Stimulated activated effector memory CD8-positive, alpha-beta T cell treated with anti-CD3 and anti-CD28 coated beads, Interleukin-12 subunit alpha, Interleukin-12 subunit beta, amount 100 ng/mL, for 72 hours (primary cell): Measurements from ENCODE around the gene CCDC91.

Experiments
- ATAC-seq: fragments of 150-1000 bp; cut with Tn5 transposase; 2 replicates; pipeline ENCODE4 v1.10.0; 2021
- DNase-seq, 2 donors: peaks; one replicate each; pipeline ENCODE4 v3.0.0; 2021 to 2022; ENCODE audit warnings: low spot score in 2 of 2
- H3K27ac Mint-ChIP-seq: one replicate; pipeline ENCODE4 v1.8.0; 2022; ENCODE audit warnings: mild to moderate bottlenecking, mixed read lengths
- H3K36me3 Mint-ChIP-seq: one replicate; pipeline ENCODE4 v1.8.0; 2022; ENCODE audit warnings: mild to moderate bottlenecking, mixed read lengths
- H3K4me1 Mint-ChIP-seq: one replicate; pipeline ENCODE4 v1.8.0; 2022; ENCODE audit warnings: mixed read lengths
- H3K4me3 Mint-ChIP-seq: one replicate; pipeline ENCODE4 v1.8.0; 2022; ENCODE audit warnings: mild to moderate bottlenecking, mixed read lengths
- H3K9me3 Mint-ChIP-seq: one replicate; pipeline ENCODE4 v1.8.0; 2022; ENCODE audit warnings: mixed read lengths

CCDC91 gene

GRCh38 chr12:28550757-28551704 is 360.8 kb downstream of the CCDC91 start:
- H3K36me3 Mint-ChIP-seq = peaks cover 9% of the 10 kb centered on the region
- peak overlapping the region; percentile 78 for H3K27ac Mint-ChIP-seq
- ATAC-seq (peak; percentile 86), DNase-seq (no peak)
- H3K4me1 Mint-ChIP-seq = peaks cover 24% of the 10 kb centered on the region
- no peak overlapping the region for H3K4me3 Mint-ChIP-seq
- peaks cover 3% of the 10 kb centered on the region for H3K9me3 Mint-ChIP-seq

GRCh38 chr12:28552251-28552970 is 362.2 kb downstream of the CCDC91 start:
- peak overlapping the region; percentile 78 for H3K27ac Mint-ChIP-seq

GRCh38 chr12:28555748-28556147 is 365.5 kb downstream of the CCDC91 start:
- ATAC-seq = no peak
- DNase-seq = no peak
- Mint-ChIP-seq H3K4me1 (peaks cover 20% of the 10 kb centered on the region), H3K4me3 (no peak overlapping the region), H3K9me3 (peaks cover 6% of the 10 kb centered on the region), H3K36me3 (peaks cover 9% of the 10 kb centered on the region), H3K27ac (no peak overlapping the region)

More at GRCh38 chr12:28552251-28552970, 362.2 kb downstream of the CCDC91 start:
- Mint-ChIP-seq H3K9me3 (peaks cover 3% of the 10 kb centered on the region), H3K36me3 (peaks cover 9% of the 10 kb centered on the region), H3K4me1 (peaks cover 24% of the 10 kb centered on the region), H3K4me3 (peak overlapping the region; percentile 6)
- DNase-seq (no peak), ATAC-seq (peak; percentile 94)

- no peak overlapping the region for H3K4me3 Mint-ChIP-seq
- no peak overlapping the region for H3K27ac Mint-ChIP-seq
- no peak for ATAC-seq
These were observed 368.0 kb downstream of the CCDC91 start for GRCh38 chr12:28558250-28558649.

GRCh38 chr12:28563286-28563685 is 373.0 kb downstream of the CCDC91 start:
- DNase-seq = no peak
- Mint-ChIP-seq H3K4me1 (no peaks in the 10 kb centered on the region), H3K27ac (no peak overlapping the region), H3K9me3 (peaks cover 6% of the 10 kb centered on the region), H3K4me3 (no peak overlapping the region), H3K36me3 (no peaks in the 10 kb centered on the region)
- no peak for ATAC-seq

More at GRCh38 chr12:28558250-28558649, 368.0 kb downstream of the CCDC91 start:
- H3K9me3 Mint-ChIP-seq = peaks cover 6% of the 10 kb centered on the region
- H3K4me1 Mint-ChIP-seq = peaks cover 10% of the 10 kb centered on the region
- H3K36me3 Mint-ChIP-seq = no peaks in the 10 kb centered on the region
- no peak for DNase-seq

GRCh38 chr12:28563936-28564335 is 373.7 kb downstream of the CCDC91 start:
- H3K9me3 Mint-ChIP-seq = peaks cover 5% of the 10 kb centered on the region
- ATAC-seq (no peak), DNase-seq (no peak)
- no peak overlapping the region for H3K4me3 Mint-ChIP-seq
- H3K4me1 Mint-ChIP-seq = no peaks in the 10 kb centered on the region
- H3K27ac Mint-ChIP-seq = no peak overlapping the region
- no peaks in the 10 kb centered on the region for H3K36me3 Mint-ChIP-seq

- no peak overlapping the region for H3K27ac Mint-ChIP-seq
- H3K9me3 Mint-ChIP-seq = peaks cover 3% of the 10 kb centered on the region
- no peaks in the 10 kb centered on the region for H3K36me3 Mint-ChIP-seq
- DNase-seq (no peak), ATAC-seq (peak; percentile 62)
- no peak overlapping the region for H3K4me3 Mint-ChIP-seq
- H3K4me1 Mint-ChIP-seq = peaks cover 6% of the 10 kb centered on the region
These were observed 377.9 kb downstream of the CCDC91 start for GRCh38 chr12:28568118-28568517.

- Mint-ChIP-seq H3K9me3 (peaks cover 3% of the 10 kb centered on the region), H3K4me1 (peaks cover 6% of the 10 kb centered on the region), H3K27ac (no peak overlapping the region), H3K4me3 (no peak overlapping the region), H3K36me3 (no peaks in the 10 kb centered on the region)
- no peak for DNase-seq
- no peak for ATAC-seq
These were observed 378.4 kb downstream of the CCDC91 start for GRCh38 chr12:28568704-28569103.

GRCh38 chr12:28569698-28570411 is 379.6 kb downstream of the CCDC91 start:
- no peak overlapping the region for H3K27ac Mint-ChIP-seq
- DNase-seq (no peak), ATAC-seq (peak; percentile 92)
- peaks cover 3% of the 10 kb centered on the region for H3K9me3 Mint-ChIP-seq
- no peaks in the 10 kb centered on the region for H3K36me3 Mint-ChIP-seq
- no peak overlapping the region for H3K4me3 Mint-ChIP-seq
- peaks cover 6% of the 10 kb centered on the region for H3K4me1 Mint-ChIP-seq

- H3K27ac Mint-ChIP-seq = no peak overlapping the region
- no peak overlapping the region for H3K4me3 Mint-ChIP-seq
- peaks cover 6% of the 10 kb centered on the region for H3K4me1 Mint-ChIP-seq
- no peak for DNase-seq
- H3K9me3 Mint-ChIP-seq = peaks cover 2% of the 10 kb centered on the region
- no peaks in the 10 kb centered on the region for H3K36me3 Mint-ChIP-seq
- ATAC-seq = no peak
These were observed 380.6 kb downstream of the CCDC91 start for GRCh38 chr12:28570811-28571210.

- H3K4me3 Mint-ChIP-seq = no peak overlapping the region
- H3K27ac Mint-ChIP-seq = peak overlapping the region; percentile 53
- no peak for ATAC-seq
- H3K9me3 Mint-ChIP-seq = peaks cover under 1% of the 10 kb centered on the region
- DNase-seq = no peak
- H3K4me1 Mint-ChIP-seq = peaks cover 6% of the 10 kb centered on the region
- H3K36me3 Mint-ChIP-seq = no peaks in the 10 kb centered on the region
These were observed 384.7 kb downstream of the CCDC91 start for GRCh38 chr12:28574746-28575592.

- H3K36me3 Mint-ChIP-seq = no peaks in the 10 kb centered on the region
- no peaks in the 10 kb centered on the region for H3K4me1 Mint-ChIP-seq
- H3K4me3 Mint-ChIP-seq = no peak overlapping the region
- H3K9me3 Mint-ChIP-seq = peaks cover 4% of the 10 kb centered on the region
- H3K27ac Mint-ChIP-seq = no peak overlapping the region
- no peak for ATAC-seq
- no peak for DNase-seq
These were observed 385.4 kb downstream of the CCDC91 start for GRCh38 chr12:28575593-28576205.

- DNase-seq = no peak
- Mint-ChIP-seq H3K9me3 (peaks cover 4% of the 10 kb centered on the region), H3K4me3 (no peak overlapping the region), H3K27ac (no peak overlapping the region), H3K36me3 (no peaks in the 10 kb centered on the region), H3K4me1 (no peaks in the 10 kb centered on the region)
- peak; percentile 14 for ATAC-seq
These were observed 388.1 kb downstream of the CCDC91 start for GRCh38 chr12:28578361-28578760.

GRCh38 chr12:28578833-28579252 is 388.6 kb downstream of the CCDC91 start:
- peak; percentile 93 for ATAC-seq
- no peaks in the 10 kb centered on the region for H3K36me3 Mint-ChIP-seq

More at GRCh38 chr12:28578833-28579252, 388.6 kb downstream of the CCDC91 start:
- DNase-seq = no peak
- no peak overlapping the region for H3K27ac Mint-ChIP-seq
- no peak overlapping the region for H3K4me3 Mint-ChIP-seq
- H3K4me1 Mint-ChIP-seq = no peaks in the 10 kb centered on the region
- H3K9me3 Mint-ChIP-seq = peaks cover 4% of the 10 kb centered on the region
